Osteoblast (primary cell): Measurements from ENCODE around the gene PTPRN2. TPM values are rescaled to one million over a fixed set of nuclear protein-coding genes. Genes with fewer than 3 reads are reported as not detected.
A peak's percentile ranks its signal among the peaks of the same experiment; 100 is the strongest.
"Not testable (repeated sequence)": the region's sequence is repeated elsewhere in the genome, so short reads cannot be mapped to it uniquely, and the experiment has no call there.

ENCODE experiments used
- DNase-seq: peaks from one replicate; pipeline ENCODE4 v3.0.0; 2011; ENCODE audit warnings: low spot score, mixed read lengths; ENCODE audit not compliant: insufficient read length; ENCODE audit errors: missing footprints
- H2AFZ ChIP-seq: 2 replicates; pipeline ENCODE4 v1.6.0; 2011; ENCODE audit warnings: mild to moderate bottlenecking, low read length
- H3K27ac ChIP-seq: 2 replicates; pipeline ENCODE4 v1.5.1; 2011; ENCODE audit warnings: mild to moderate bottlenecking, low read depth, low read length, moderate library complexity
- H3K27me3 ChIP-seq: 2 replicates; pipeline ENCODE4 v1.6.0; 2012; ENCODE audit warnings: mild to moderate bottlenecking, control low read depth, inconsistent platforms, low read length, moderate library complexity; ENCODE audit not compliant: insufficient read depth
- H3K36me3 ChIP-seq: 2 replicates; pipeline ENCODE4 v1.5.1; 2011; ENCODE audit warnings: mild to moderate bottlenecking, low read length, control low read depth, moderate library complexity; ENCODE audit not compliant: insufficient read depth
- H3K4me1 ChIP-seq: 2 replicates; pipeline ENCODE4 v1.5.1; 2011; ENCODE audit warnings: mild to moderate bottlenecking, low read length, control low read depth, moderate library complexity; ENCODE audit not compliant: insufficient read depth
- H3K4me2 ChIP-seq: 2 replicates; pipeline ENCODE4 v1.6.0; 2011; ENCODE audit warnings: mild to moderate bottlenecking, low read length; ENCODE audit not compliant: insufficient read depth
- H3K4me3 ChIP-seq: fragments of 200-600 bp; sonication (generic); 3 replicates; pipeline ENCODE4 v1.5.1; 2012; ENCODE audit warnings: mild to moderate bottlenecking, low read length, inconsistent platforms; ENCODE audit not compliant: insufficient read depth
- H3K79me2 ChIP-seq: 2 replicates; pipeline ENCODE4 v1.6.0; 2012; ENCODE audit warnings: mild to moderate bottlenecking, low read length, control low read depth, inconsistent platforms; ENCODE audit not compliant: insufficient read depth
- H3K9me3 ChIP-seq: 2 replicates; pipeline ENCODE4 v1.5.1; 2011; ENCODE audit warnings: low read depth, low read length, control low read depth
- H4K20me1 ChIP-seq: 2 replicates; pipeline ENCODE4 v1.6.0; 2012; ENCODE audit warnings: mild to moderate bottlenecking, low read length, control low read depth; ENCODE audit not compliant: insufficient read depth
- CTCF ChIP-seq: IDR thresholded peaks from 2 replicates; pipeline ENCODE4 v1.5.1; 2011; ENCODE audit warnings: mild to moderate bottlenecking, low read depth, low read length, moderate library complexity; ENCODE audit errors: extremely low read depth
- total RNA-seq: library from RNA; depleted of rRNA; stranded (reverse); fragments of >200 nt; gene quantifications from 2 replicates; pipeline ENCODE4 v1.2.3, GENCODE V29; 2012

PTPRN2 gene
- total RNA-seq, 1 donor = 0.36 TPM

- Histone ChIP-seq H3K9me3 (peaks cover 2% of the 10 kb centered on the region), H3K4me3 (no peak overlapping the region), H3K27me3 (no peaks in the 10 kb centered on the region), H3K4me2 (no peak overlapping the region), H3K36me3 (no peaks in the 10 kb centered on the region), H3K79me2 (no peaks in the 10 kb centered on the region), H3K4me1 (no peaks in the 10 kb centered on the region), H2AFZ (no peak overlapping the region), H4K20me1 (no peaks in the 10 kb centered on the region), H3K27ac (no peak overlapping the region)
- no peak for DNase-seq
- no peak for TF ChIP-seq CTCF
Observed at GRCh38 chr7:158345731-158346130, 241.9 kb downstream of the PTPRN2 start.

GRCh38 chr7:158344706-158345300 lies 242.8 kb downstream of the PTPRN2 start:
- H2AFZ ChIP-seq = no peak overlapping the region
- H3K4me2 ChIP-seq = no peak overlapping the region
- H3K4me1 ChIP-seq = no peaks in the 10 kb centered on the region
- H3K9me3 ChIP-seq = peaks cover 2% of the 10 kb centered on the region
- DNase-seq = peak; percentile 68
- no peak overlapping the region for H3K27ac ChIP-seq
- H3K36me3 ChIP-seq = no peaks in the 10 kb centered on the region
- H4K20me1 ChIP-seq = no peaks in the 10 kb centered on the region
- H3K79me2 ChIP-seq = no peaks in the 10 kb centered on the region
- TF ChIP-seq CTCF = no peak
- no peak overlapping the region for H3K4me3 ChIP-seq
- no peaks in the 10 kb centered on the region for H3K27me3 ChIP-seq

GRCh38 chr7:158343936-158344455 lies 243.6 kb downstream of the PTPRN2 start:
- Histone ChIP-seq H3K27me3 (no peaks in the 10 kb centered on the region), H3K79me2 (no peaks in the 10 kb centered on the region), H3K9me3 (peaks cover 2% of the 10 kb centered on the region), H2AFZ (no peak overlapping the region), H3K4me1 (no peaks in the 10 kb centered on the region), H4K20me1 (no peaks in the 10 kb centered on the region), H3K27ac (no peak overlapping the region), H3K4me3 (no peak overlapping the region), H3K4me2 (no peak overlapping the region), H3K36me3 (no peaks in the 10 kb centered on the region)
- TF ChIP-seq CTCF = no peak
- no peak for DNase-seq

GRCh38 chr7:158343526-158343925 lies 244.1 kb downstream of the PTPRN2 start:
- Histone ChIP-seq H3K4me3 (no peak overlapping the region), H3K27ac (no peak overlapping the region), H3K79me2 (no peaks in the 10 kb centered on the region), H3K36me3 (no peaks in the 10 kb centered on the region), H4K20me1 (no peaks in the 10 kb centered on the region), H3K9me3 (peaks cover under 1% of the 10 kb centered on the region), H3K27me3 (no peaks in the 10 kb centered on the region), H3K4me1 (no peaks in the 10 kb centered on the region), H3K4me2 (no peak overlapping the region), H2AFZ (no peak overlapping the region)
- no peak for TF ChIP-seq CTCF
- DNase-seq = no peak

- H3K4me1 ChIP-seq, H4K20me1 ChIP-seq, DNase-seq, H2AFZ ChIP-seq, H3K4me2 ChIP-seq, H3K36me3 ChIP-seq, H3K4me3 ChIP-seq, H3K9me3 ChIP-seq, H3K27ac ChIP-seq, H3K79me2 ChIP-seq, H3K27me3 ChIP-seq: not testable (repeated sequence)
Observed at GRCh38 chr7:158341097-158341496, 246.5 kb downstream of the PTPRN2 start.

GRCh38 chr7:158336952-158337351 lies 250.7 kb downstream of the PTPRN2 start:
- H3K27me3 ChIP-seq, H3K4me1 ChIP-seq, H3K27ac ChIP-seq, H4K20me1 ChIP-seq, H3K4me2 ChIP-seq, H3K79me2 ChIP-seq, DNase-seq, H2AFZ ChIP-seq, H3K36me3 ChIP-seq, H3K9me3 ChIP-seq, H3K4me3 ChIP-seq: not testable (repeated sequence)
